Stimulated activated naive B cell treated with anti-CD40 and anti-IgM and Interleukin-4, amounts not matched to agents 10 μg/mL and 1 μg/mL and 100 μg/mL, for 72 hours (primary cell): ENCODE data around the gene EARS2.

Source experiments
- ATAC-seq, 2 donors: fragments of 150-1000 bp; cut with Tn5 transposase; replicated peaks; 2 replicates each; pipeline ENCODE4 v1.10.0; 2021; ENCODE audit warnings: moderate library complexity in 1 of 2
- DNase-seq: peaks from one replicate; pipeline ENCODE4 v3.0.0; 2021
- H3K27ac Mint-ChIP-seq: one replicate; pipeline ENCODE4 v1.8.0; 2022; ENCODE audit warnings: mild to moderate bottlenecking, mixed read lengths
- H3K27me3 Mint-ChIP-seq, 2 donors: one replicate each; pipeline ENCODE4 v1.8.0; 2022; ENCODE audit warnings: mixed read lengths in 2 of 2
- H3K36me3 Mint-ChIP-seq, 2 donors: one replicate each; pipeline ENCODE4 v1.8.0; 2022; ENCODE audit warnings: mixed read lengths in 2 of 2, mild to moderate bottlenecking in 1 of 2
- H3K4me1 Mint-ChIP-seq, 2 donors: one replicate each; pipeline ENCODE4 v1.8.0; 2022; ENCODE audit warnings: mixed read lengths in 2 of 2, mild to moderate bottlenecking in 1 of 2
- H3K4me3 Mint-ChIP-seq, 2 donors: one replicate each; pipeline ENCODE4 v1.8.0; 2022; ENCODE audit warnings: mild to moderate bottlenecking in 2 of 2, mixed read lengths in 2 of 2, moderate library complexity in 1 of 2
- H3K9me3 Mint-ChIP-seq, 2 donors: one replicate each; pipeline ENCODE4 v1.8.0; 2022; ENCODE audit warnings: mixed read lengths in 2 of 2, mild to moderate bottlenecking in 1 of 2

The EARS2 gene

GRCh38 chr16:23578101-23578830, 21.1 kb upstream of the EARS2 start:
- H3K4me1 Mint-ChIP-seq: no peaks in the 10 kb centered on the region
- H3K4me3 Mint-ChIP-seq: no peak overlapping the region
- DNase-seq (no peak), ATAC-seq (no peak)
- H3K36me3 Mint-ChIP-seq: peaks cover 37 to 66% of the 10 kb centered on the region in 2 donors
- no peaks in the 10 kb centered on the region for H3K27me3 Mint-ChIP-seq
- H3K27ac Mint-ChIP-seq: no peak overlapping the region
- no peaks in the 10 kb centered on the region for H3K9me3 Mint-ChIP-seq

GRCh38 chr16:23577493-23577892, 20.3 kb upstream of the EARS2 start:
- Mint-ChIP-seq H3K27me3 (no peaks in the 10 kb centered on the region), H3K36me3 (peaks cover 32 to 63% of the 10 kb centered on the region in 2 donors), H3K4me3 (no peak overlapping the region), H3K4me1 (no peaks in the 10 kb centered on the region), H3K9me3 (no peaks in the 10 kb centered on the region), H3K27ac (peak overlapping the region; percentile 44)
- ATAC-seq (no peak), DNase-seq (no peak)

- Mint-ChIP-seq H3K27ac (no peak overlapping the region), H3K4me3 (no peak overlapping the region), H3K4me1 (peaks cover 7 to 10% of the 10 kb centered on the region in 2 donors), H3K36me3 (peaks cover 34 to 73% of the 10 kb centered on the region in 2 donors), H3K9me3 (no peaks in the 10 kb centered on the region), H3K27me3 (no peaks in the 10 kb centered on the region)
- DNase-seq (no peak), ATAC-seq (no peak)
These were observed 18.7 kb upstream of the EARS2 start for GRCh38 chr16:23575834-23576233.

GRCh38 chr16:23573817-23574216, 16.7 kb upstream of the EARS2 start:
- no peak for ATAC-seq
- DNase-seq: no peak
- Mint-ChIP-seq H3K4me3 (no peak overlapping the region), H3K27me3 (no peaks in the 10 kb centered on the region), H3K36me3 (peaks cover 30 to 67% of the 10 kb centered on the region in 2 donors), H3K4me1 (peaks cover 20 to 22% of the 10 kb centered on the region in 2 donors), H3K27ac (no peak overlapping the region), H3K9me3 (peaks cover 2 to 3% of the 10 kb centered on the region in 2 donors)

GRCh38 chr16:23572394-23572793, 15.2 kb upstream of the EARS2 start:
- Mint-ChIP-seq H3K36me3 (peaks cover 34 to 69% of the 10 kb centered on the region in 2 donors), H3K27ac (no peak overlapping the region), H3K27me3 (no peaks in the 10 kb centered on the region), H3K4me3 (no peak overlapping the region), H3K9me3 (peaks cover 2 to 3% of the 10 kb centered on the region in 2 donors), H3K4me1 (peaks cover 20 to 22% of the 10 kb centered on the region in 2 donors)
- ATAC-seq: no peak
- no peak for DNase-seq

GRCh38 chr16:23571895-23572294, 14.7 kb upstream of the EARS2 start:
- Mint-ChIP-seq H3K27me3 (no peaks in the 10 kb centered on the region), H3K36me3 (peaks cover 37 to 71% of the 10 kb centered on the region in 2 donors), H3K27ac (no peak overlapping the region), H3K4me3 (no peak overlapping the region), H3K4me1 (peaks cover 20 to 22% of the 10 kb centered on the region in 2 donors), H3K9me3 (peaks cover 2 to 3% of the 10 kb centered on the region in 2 donors)
- ATAC-seq: no peak
- DNase-seq: no peak

GRCh38 chr16:23570992-23571632, 14.0 kb upstream of the EARS2 start:
- peak overlapping the region in 1 of 2 donors; percentile 17 for H3K4me3 Mint-ChIP-seq
- peaks cover 37 to 71% of the 10 kb centered on the region in 2 donors for H3K36me3 Mint-ChIP-seq

GRCh38 chr16:23567602-23568001, 10.5 kb upstream of the EARS2 start:
- H3K36me3 Mint-ChIP-seq: peaks cover 49 to 73% of the 10 kb centered on the region in 2 donors
- peaks cover 22 to 23% of the 10 kb centered on the region in 2 donors for H3K4me1 Mint-ChIP-seq
- H3K4me3 Mint-ChIP-seq: no peak overlapping the region
- DNase-seq (no peak), ATAC-seq (no peak)
- peak overlapping the region; percentile 25 for H3K27ac Mint-ChIP-seq
- H3K9me3 Mint-ChIP-seq: peaks cover 2 to 3% of the 10 kb centered on the region in 2 donors
- H3K27me3 Mint-ChIP-seq: no peaks in the 10 kb centered on the region

More at GRCh38 chr16:23570992-23571632, 14.0 kb upstream of the EARS2 start:
- Mint-ChIP-seq H3K4me1 (peaks cover 20 to 22% of the 10 kb centered on the region in 2 donors), H3K9me3 (peaks cover 2 to 3% of the 10 kb centered on the region in 2 donors), H3K27me3 (no peaks in the 10 kb centered on the region), H3K27ac (peak overlapping the region; percentile 92)
- peak; percentile 13 for DNase-seq
- ATAC-seq: peak; percentile 95

GRCh38 chr16:23566724-23567123, 9.6 kb upstream of the EARS2 start:
- H3K9me3 Mint-ChIP-seq: peaks cover 2 to 3% of the 10 kb centered on the region in 2 donors
- DNase-seq (no peak), ATAC-seq (no peak)
- H3K27ac Mint-ChIP-seq: no peak overlapping the region
- H3K36me3 Mint-ChIP-seq: peaks cover 54 to 71% of the 10 kb centered on the region in 2 donors
- peaks cover 20 to 22% of the 10 kb centered on the region in 2 donors for H3K4me1 Mint-ChIP-seq
- H3K27me3 Mint-ChIP-seq: no peaks in the 10 kb centered on the region
- no peak overlapping the region for H3K4me3 Mint-ChIP-seq

- Mint-ChIP-seq H3K36me3 (peaks cover 49 to 61% of the 10 kb centered on the region in 2 donors), H3K4me3 (no peak overlapping the region), H3K27me3 (no peaks in the 10 kb centered on the region), H3K9me3 (peaks cover 2% of the 10 kb centered on the region in 2 donors), H3K27ac (no peak overlapping the region), H3K4me1 (peaks cover 11 to 16% of the 10 kb centered on the region in 2 donors)
- ATAC-seq (no peak), DNase-seq (no peak)
These were observed 7.6 kb upstream of the EARS2 start for GRCh38 chr16:23564575-23565363.

- DNase-seq: no peak
- H3K4me3 Mint-ChIP-seq: no peak overlapping the region
- H3K9me3 Mint-ChIP-seq: no peaks in the 10 kb centered on the region
- peaks cover 46 to 54% of the 10 kb centered on the region in 2 donors for H3K36me3 Mint-ChIP-seq
- H3K27ac Mint-ChIP-seq: peak overlapping the region; percentile 68
- H3K27me3 Mint-ChIP-seq: no peaks in the 10 kb centered on the region
- no peak for ATAC-seq
- H3K4me1 Mint-ChIP-seq: peaks cover 11 to 13% of the 10 kb centered on the region in 2 donors
These were observed 6.0 kb upstream of the EARS2 start for GRCh38 chr16:23563186-23563585.

- H3K27ac Mint-ChIP-seq: peak overlapping the region; percentile 25
- peaks cover 11 to 13% of the 10 kb centered on the region in 2 donors for H3K4me1 Mint-ChIP-seq
- H3K4me3 Mint-ChIP-seq: no peak overlapping the region
- DNase-seq: no peak
- no peaks in the 10 kb centered on the region for H3K9me3 Mint-ChIP-seq
- peaks cover 42 to 49% of the 10 kb centered on the region in 2 donors for H3K36me3 Mint-ChIP-seq
- no peak for ATAC-seq
- H3K27me3 Mint-ChIP-seq: no peaks in the 10 kb centered on the region
These were observed 5.4 kb upstream of the EARS2 start for GRCh38 chr16:23562505-23562904.

GRCh38 chr16:23561586-23561985, 4.4 kb upstream of the EARS2 start:
- no peak for ATAC-seq
- H3K27me3 Mint-ChIP-seq: no peaks in the 10 kb centered on the region
- H3K9me3 Mint-ChIP-seq: no peaks in the 10 kb centered on the region
- H3K27ac Mint-ChIP-seq: no peak overlapping the region
- peaks cover 36 to 44% of the 10 kb centered on the region in 2 donors for H3K36me3 Mint-ChIP-seq
- H3K4me3 Mint-ChIP-seq: no peak overlapping the region
- DNase-seq: no peak
- H3K4me1 Mint-ChIP-seq: peaks cover 13 to 19% of the 10 kb centered on the region in 2 donors
